ENCODE data around the gene HIVEP3.

HIVEP3 gene

DNA sequence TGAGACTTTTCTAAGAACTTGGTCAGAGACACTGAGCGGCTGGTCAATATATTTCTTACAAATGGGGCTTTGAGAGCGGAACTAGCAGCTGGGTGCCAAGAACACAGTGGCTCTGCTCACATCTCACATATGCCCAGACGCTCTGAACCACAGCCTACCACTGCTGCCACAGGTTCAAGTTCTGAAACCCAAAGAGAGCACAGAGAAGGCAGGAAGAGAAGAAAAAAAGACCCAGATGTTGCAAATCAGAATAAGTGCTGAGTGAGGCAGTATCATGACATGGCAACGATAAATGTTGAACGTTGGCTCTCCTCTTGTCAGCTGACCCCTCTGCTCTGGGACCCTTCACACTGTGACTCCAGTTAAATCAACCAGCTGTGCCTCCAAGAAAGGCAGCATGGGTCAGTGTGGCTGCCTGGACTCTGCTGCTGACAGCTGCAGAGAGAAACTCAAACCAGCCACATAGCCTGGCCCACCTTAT, 26.4 kb downstream of the HIVEP3 start:
- TF ChIP-seq, protein P1, sequence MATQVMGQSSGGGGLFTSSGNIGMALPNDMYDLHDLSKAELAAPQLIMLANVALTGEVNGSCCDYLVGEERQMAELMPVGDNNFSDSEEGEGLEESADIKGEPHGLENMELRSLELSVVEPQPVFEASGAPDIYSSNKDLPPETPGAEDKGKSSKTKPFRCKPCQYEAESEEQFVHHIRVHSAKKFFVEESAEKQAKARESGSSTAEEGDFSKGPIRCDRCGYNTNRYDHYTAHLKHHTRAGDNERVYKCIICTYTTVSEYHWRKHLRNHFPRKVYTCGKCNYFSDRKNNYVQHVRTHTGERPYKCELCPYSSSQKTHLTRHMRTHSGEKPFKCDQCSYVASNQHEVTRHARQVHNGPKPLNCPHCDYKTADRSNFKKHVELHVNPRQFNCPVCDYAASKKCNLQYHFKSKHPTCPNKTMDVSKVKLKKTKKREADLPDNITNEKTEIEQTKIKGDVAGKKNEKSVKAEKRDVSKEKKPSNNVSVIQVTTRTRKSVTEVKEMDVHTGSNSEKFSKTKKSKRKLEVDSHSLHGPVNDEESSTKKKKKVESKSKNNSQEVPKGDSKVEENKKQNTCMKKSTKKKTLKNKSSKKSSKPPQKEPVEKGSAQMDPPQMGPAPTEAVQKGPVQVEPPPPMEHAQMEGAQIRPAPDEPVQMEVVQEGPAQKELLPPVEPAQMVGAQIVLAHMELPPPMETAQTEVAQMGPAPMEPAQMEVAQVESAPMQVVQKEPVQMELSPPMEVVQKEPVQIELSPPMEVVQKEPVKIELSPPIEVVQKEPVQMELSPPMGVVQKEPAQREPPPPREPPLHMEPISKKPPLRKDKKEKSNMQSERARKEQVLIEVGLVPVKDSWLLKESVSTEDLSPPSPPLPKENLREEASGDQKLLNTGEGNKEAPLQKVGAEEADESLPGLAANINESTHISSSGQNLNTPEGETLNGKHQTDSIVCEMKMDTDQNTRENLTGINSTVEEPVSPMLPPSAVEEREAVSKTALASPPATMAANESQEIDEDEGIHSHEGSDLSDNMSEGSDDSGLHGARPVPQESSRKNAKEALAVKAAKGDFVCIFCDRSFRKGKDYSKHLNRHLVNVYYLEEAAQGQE (IDR thresholded peaks at IDR 0.05; ENCODE audit: insufficient read depth in 1 of 2, low read depth in 2 of 2, low read length in 2 of 2) = no peak
- TF ChIP-seq TAF1 (IDR thresholded peaks at IDR 0.05; ENCODE audit: borderline replicate concordance, insufficient read depth, low read length) (no peak), FOXP2 (optimal IDR thresholded peaks at IDR 0.05; ENCODE audit: borderline replicate concordance, extremely low read depth, extremely low read length, insufficient read depth) (no peak), POLR2AphosphoS5 (IDR thresholded peaks at IDR 0.05; ENCODE audit: low read depth, low read length) (no peak), SIN3A (IDR thresholded peaks at IDR 0.05; ENCODE audit: borderline replicate concordance, insufficient read depth, low read length) (no peak)

DNA sequence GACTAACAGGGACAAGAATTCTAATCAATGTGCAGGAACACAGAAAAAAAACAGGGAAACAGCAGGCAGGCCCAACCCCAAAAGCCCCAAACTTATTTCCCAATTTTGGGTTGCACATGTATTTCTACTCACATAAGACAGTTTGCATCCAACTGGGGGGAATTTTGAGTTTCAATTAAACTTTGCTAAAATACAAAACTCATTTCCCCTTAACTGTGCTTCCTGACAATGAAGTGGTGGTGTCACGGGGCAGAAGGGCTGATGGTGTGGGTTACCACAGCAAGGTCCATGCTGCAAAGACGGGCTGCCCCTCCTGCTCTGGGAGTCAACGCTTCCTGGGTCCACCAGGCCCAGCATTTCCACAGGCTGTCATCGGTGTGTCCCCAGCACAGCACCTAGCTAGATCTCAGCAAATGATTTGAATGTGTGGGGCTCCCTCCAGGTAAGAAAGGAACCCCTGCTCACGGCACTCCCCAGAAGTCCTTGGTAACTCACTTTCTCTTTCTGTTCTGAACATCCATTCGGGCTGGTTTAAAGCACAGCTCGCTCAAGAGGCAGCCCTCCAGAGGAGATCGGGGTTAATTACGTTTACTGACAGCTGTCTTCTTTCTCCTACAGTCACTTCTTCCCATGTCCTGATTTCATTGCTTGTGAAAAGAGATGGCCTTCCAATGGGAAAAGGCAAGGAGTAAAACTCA, 27.4 kb downstream of the HIVEP3 start:
- TF ChIP-seq POLR2AphosphoS5 (IDR thresholded peaks at IDR 0.05; ENCODE audit: low read depth, low read length) (no peak; the same call in 1 of the 2 replicates), TAF1 (IDR thresholded peaks at IDR 0.05; ENCODE audit: borderline replicate concordance, insufficient read depth, low read length) (no peak), SIN3A (IDR thresholded peaks at IDR 0.05; ENCODE audit: borderline replicate concordance, insufficient read depth, low read length) (no peak), FOXP2 (optimal IDR thresholded peaks at IDR 0.05; ENCODE audit: borderline replicate concordance, extremely low read depth, extremely low read length, insufficient read depth) (no peak)
- TF ChIP-seq, protein P1 (IDR thresholded peaks at IDR 0.05; ENCODE audit: insufficient read depth in 1 of 2, low read depth in 2 of 2, low read length in 2 of 2) = no peak

DNA sequence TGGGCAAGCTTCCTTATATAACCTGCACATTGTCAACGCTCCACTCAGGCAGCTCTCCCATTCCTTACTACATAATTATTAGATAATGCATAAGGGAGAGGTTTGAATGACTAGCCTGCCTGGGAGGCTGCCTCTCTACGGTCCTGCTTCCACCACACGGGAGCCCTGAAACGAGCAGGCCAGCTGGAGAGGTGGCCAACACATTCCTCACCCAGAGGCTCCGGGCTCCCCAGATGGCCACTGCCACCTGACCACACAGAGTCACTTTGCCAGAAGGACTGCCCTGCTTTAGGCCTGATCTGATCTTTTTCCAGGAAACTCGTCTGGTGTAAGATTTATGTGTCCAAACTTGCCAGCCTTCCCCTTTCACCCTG, 27.9 kb downstream of the HIVEP3 start:
- TF ChIP-seq POLR2AphosphoS5 (IDR thresholded peaks at IDR 0.05; ENCODE audit: low read depth, low read length) (no peak), TAF1 (IDR thresholded peaks at IDR 0.05; ENCODE audit: borderline replicate concordance, insufficient read depth, low read length) (no peak), SIN3A (IDR thresholded peaks at IDR 0.05; ENCODE audit: borderline replicate concordance, insufficient read depth, low read length) (no peak), FOXP2 (optimal IDR thresholded peaks at IDR 0.05; ENCODE audit: borderline replicate concordance, extremely low read depth, extremely low read length, insufficient read depth) (no peak)
- TF ChIP-seq, protein P1 (IDR thresholded peaks at IDR 0.05; ENCODE audit: insufficient read depth in 1 of 2, low read depth in 2 of 2, low read length in 2 of 2) = no peak

DNA sequence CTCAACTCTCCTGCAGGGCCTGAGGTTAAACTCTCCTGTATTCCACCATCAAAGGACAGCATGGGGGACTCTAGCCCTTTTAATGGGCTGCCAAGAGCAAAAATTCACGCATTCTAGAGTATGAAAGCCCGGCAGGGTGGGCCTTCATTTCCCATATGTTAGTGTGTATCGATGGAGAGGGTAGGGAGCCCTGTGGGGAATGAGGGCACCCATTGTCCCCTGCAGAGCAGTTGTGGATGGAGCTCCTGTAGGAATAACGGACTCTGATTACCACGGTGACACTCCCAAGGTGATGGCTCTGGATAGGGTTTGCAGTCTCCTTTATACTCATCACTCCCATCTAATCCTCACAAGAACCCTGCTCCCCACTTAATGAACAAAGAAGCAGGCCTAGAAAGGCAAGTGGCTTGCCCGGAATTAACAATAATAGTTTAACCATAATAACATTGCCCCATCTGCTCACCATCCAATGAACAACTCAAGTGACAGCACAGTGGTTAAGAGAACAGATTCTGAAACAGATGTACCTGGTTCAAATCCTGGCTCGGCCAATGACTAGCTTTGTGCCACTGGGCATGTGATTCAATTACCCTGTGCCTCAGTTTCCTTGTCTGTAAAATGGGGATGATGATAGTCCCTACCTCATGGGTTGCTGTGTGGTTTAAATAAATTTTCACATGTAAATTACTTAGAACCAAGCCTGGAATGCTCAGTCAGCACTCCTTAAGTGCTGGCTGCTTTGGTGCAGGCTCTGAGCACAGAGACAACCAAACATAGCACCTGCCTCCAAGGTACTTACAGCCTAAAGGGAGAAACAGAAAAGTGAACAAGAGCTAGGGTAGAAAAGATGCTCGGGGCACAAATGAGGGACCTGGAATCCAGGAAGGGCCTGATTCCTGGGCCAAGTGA, 29.0 kb downstream of the HIVEP3 start:
- TF ChIP-seq SIN3A (IDR thresholded peaks at IDR 0.05; ENCODE audit: borderline replicate concordance, insufficient read depth, low read length) = no peak
- no peak for TF ChIP-seq FOXP2 (optimal IDR thresholded peaks at IDR 0.05; ENCODE audit: borderline replicate concordance, extremely low read depth, extremely low read length, insufficient read depth)
- TF ChIP-seq POLR2AphosphoS5 (IDR thresholded peaks at IDR 0.05; ENCODE audit: low read depth, low read length) = no peak
- TF ChIP-seq TAF1 (IDR thresholded peaks at IDR 0.05; ENCODE audit: borderline replicate concordance, insufficient read depth, low read length) = no peak
- TF ChIP-seq, protein P1 (IDR thresholded peaks at IDR 0.05; ENCODE audit: insufficient read depth in 1 of 2, low read depth in 2 of 2, low read length in 2 of 2) = no peak
